Measurements from ENCODE around the gene MYMX.
"Not testable (repeated sequence)": the region's sequence is repeated elsewhere in the genome, so short reads cannot be mapped to it uniquely, and the experiment has no call there.

Gene MYMX

GRCh38 chr6:44228836-44229235 lies 12.1 kb downstream of the MYMX start:
- H3K4me3 ChIP-seq (ENCODE audit: low read length), result no peak overlapping the region
- no peak for TF ChIP-seq ZNF274 (IDR thresholded peaks at IDR 0.05; ENCODE audit: low read depth, low read length)

- H3K4me3 ChIP-seq (ENCODE audit: low read length), result no peak overlapping the region
- TF ChIP-seq ZNF274 (IDR thresholded peaks at IDR 0.05; ENCODE audit: low read depth, low read length), result no peak
Observed at GRCh38 chr6:44229376-44230033, 12.8 kb downstream of the MYMX start.

- TF ChIP-seq ZNF274 (IDR thresholded peaks at IDR 0.05; ENCODE audit: low read depth, low read length), result no peak
- no peak overlapping the region for H3K4me3 ChIP-seq (ENCODE audit: low read length)
Observed at GRCh38 chr6:44230034-44230675, 13.4 kb downstream of the MYMX start.

- H3K4me3 ChIP-seq (ENCODE audit: low read length), result not testable (repeated sequence)
Observed at GRCh38 chr6:44231426-44231825, 14.7 kb downstream of the MYMX start.

- no peak for TF ChIP-seq ZNF274 (IDR thresholded peaks at IDR 0.05; ENCODE audit: low read depth, low read length)
- no peak overlapping the region for H3K4me3 ChIP-seq (ENCODE audit: low read length)
Observed at GRCh38 chr6:44232676-44233566, 16.2 kb downstream of the MYMX start.

GRCh38 chr6:44233567-44234100 lies 16.9 kb downstream of the MYMX start:
- no peak for TF ChIP-seq ZNF274 (IDR thresholded peaks at IDR 0.05; ENCODE audit: low read depth, low read length)
- H3K4me3 ChIP-seq (ENCODE audit: low read length), result no peak overlapping the region

- H3K4me3 ChIP-seq (ENCODE audit: low read length), result no peak overlapping the region
- TF ChIP-seq ZNF274 (IDR thresholded peaks at IDR 0.05; ENCODE audit: low read depth, low read length), result no peak
Observed at GRCh38 chr6:44234101-44235025, 17.6 kb downstream of the MYMX start.

- TF ChIP-seq ZNF274 (IDR thresholded peaks at IDR 0.05; ENCODE audit: low read depth, low read length), result no peak
- H3K4me3 ChIP-seq (ENCODE audit: low read length), result no peak overlapping the region
Observed at GRCh38 chr6:44235269-44235668, 18.5 kb downstream of the MYMX start.

GRCh38 chr6:44235891-44236516 lies 19.3 kb downstream of the MYMX start:
- no peak for TF ChIP-seq ZNF274 (IDR thresholded peaks at IDR 0.05; ENCODE audit: low read depth, low read length)
- no peak overlapping the region for H3K4me3 ChIP-seq (ENCODE audit: low read length)

- peak overlapping the region; percentile 48; the same call in 1 of the 2 replicates for H3K4me3 ChIP-seq (ENCODE audit: low read length)
- TF ChIP-seq ZNF274 (IDR thresholded peaks at IDR 0.05; ENCODE audit: low read depth, low read length), result no peak
Observed at GRCh38 chr6:44237021-44237812, 20.5 kb downstream of the MYMX start.

- no peak for TF ChIP-seq ZNF274 (IDR thresholded peaks at IDR 0.05; ENCODE audit: low read depth, low read length)
- peak overlapping the region; percentile 48; the same call in 1 of the 2 replicates for H3K4me3 ChIP-seq (ENCODE audit: low read length)
Observed at GRCh38 chr6:44237813-44238433, 21.2 kb downstream of the MYMX start.

All from GM08714 (cell line).